Measurements from ENCODE around the gene RPL5. TPM values are rescaled to one million over a fixed set of nuclear protein-coding genes. Genes with fewer than 3 reads are reported as not detected.

RPL5 gene
- total and polyA plus RNA-seq, 2 experiments from 2014 or later: 726 to 1,737 TPM

DNA sequence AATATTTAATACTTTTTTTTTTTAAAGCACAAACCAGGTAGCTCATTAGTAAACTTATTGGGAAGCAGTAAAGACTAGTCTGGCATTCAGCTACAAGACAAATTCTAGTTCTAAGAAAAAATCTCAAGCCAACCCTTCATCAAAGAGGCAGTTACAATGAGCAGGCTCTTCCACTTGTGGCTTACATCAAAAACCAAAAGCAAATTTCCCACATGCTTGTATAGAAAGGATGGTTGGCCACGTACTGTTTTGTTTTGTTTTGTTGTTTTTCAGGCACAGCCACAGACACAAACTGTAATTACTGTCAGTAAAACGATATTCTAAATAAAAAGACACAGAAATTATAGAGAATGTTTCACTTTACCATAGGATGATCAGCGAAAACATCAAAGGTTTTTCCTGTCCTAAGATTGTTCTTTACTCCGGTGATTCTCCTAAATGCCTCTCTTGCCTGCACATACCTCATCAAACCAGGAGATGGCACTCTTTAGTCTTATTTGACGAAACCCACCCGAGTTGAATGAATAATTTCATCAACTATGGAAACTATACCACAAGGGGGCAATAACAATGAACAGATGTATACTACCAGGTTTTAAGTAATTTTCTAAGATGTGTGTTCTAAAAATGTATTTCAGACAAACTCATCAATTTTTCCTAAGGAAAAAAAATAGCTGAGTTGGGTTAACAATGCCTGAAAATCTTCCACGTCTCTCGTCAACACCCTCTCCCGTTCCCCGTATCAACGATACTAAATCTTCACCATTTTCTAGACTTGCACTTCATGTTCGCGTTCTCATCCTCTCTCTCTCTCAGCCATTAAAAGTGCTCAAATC, 26.9 kb downstream of the RPL5 start:
- peak; percentile 89 for DNase-seq (ENCODE audit: low spot score)
- 52% methylated on average over 13 of the region's 13 CpGs for WGBS (ENCODE audit: low lambda C conversion rate, missing lambda C conversion rate)
- no peaks in the 10 kb centered on the region for H3K27me3 ChIP-seq
- H3K9me3 ChIP-seq (ENCODE audit: low read depth): no peaks in the 10 kb centered on the region
- no peak overlapping the region for H3K4me3 ChIP-seq
- no peak overlapping the region for H2AFZ ChIP-seq
- H3K4me1 ChIP-seq (ENCODE audit: insufficient read depth): no peaks in the 10 kb centered on the region
- no peak overlapping the region for H3K27ac ChIP-seq
- H3K9me2 ChIP-seq (replicated peaks; ENCODE audit: insufficient read depth): no peaks in the 10 kb centered on the region
- H3K79me2 ChIP-seq: no peaks in the 10 kb centered on the region
- no peak overlapping the region for H3K4me2 ChIP-seq
- H4K20me1 ChIP-seq (ENCODE audit: insufficient read depth, poor library complexity, severe bottlenecking): no peaks in the 10 kb centered on the region
- TF ChIP-seq EZH2 (IDR thresholded peaks at IDR 0.05; ENCODE audit: borderline replicate concordance) (no peak), EZH2phosphoT487 (IDR thresholded peaks at IDR 0.05; ENCODE audit: low read depth, severe bottlenecking, unreplicated experiment) (no peak)
- TF ChIP-seq, protein P1, sequence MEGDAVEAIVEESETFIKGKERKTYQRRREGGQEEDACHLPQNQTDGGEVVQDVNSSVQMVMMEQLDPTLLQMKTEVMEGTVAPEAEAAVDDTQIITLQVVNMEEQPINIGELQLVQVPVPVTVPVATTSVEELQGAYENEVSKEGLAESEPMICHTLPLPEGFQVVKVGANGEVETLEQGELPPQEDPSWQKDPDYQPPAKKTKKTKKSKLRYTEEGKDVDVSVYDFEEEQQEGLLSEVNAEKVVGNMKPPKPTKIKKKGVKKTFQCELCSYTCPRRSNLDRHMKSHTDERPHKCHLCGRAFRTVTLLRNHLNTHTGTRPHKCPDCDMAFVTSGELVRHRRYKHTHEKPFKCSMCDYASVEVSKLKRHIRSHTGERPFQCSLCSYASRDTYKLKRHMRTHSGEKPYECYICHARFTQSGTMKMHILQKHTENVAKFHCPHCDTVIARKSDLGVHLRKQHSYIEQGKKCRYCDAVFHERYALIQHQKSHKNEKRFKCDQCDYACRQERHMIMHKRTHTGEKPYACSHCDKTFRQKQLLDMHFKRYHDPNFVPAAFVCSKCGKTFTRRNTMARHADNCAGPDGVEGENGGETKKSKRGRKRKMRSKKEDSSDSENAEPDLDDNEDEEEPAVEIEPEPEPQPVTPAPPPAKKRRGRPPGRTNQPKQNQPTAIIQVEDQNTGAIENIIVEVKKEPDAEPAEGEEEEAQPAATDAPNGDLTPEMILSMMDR (IDR thresholded peaks at IDR 0.05; ENCODE audit: poor library complexity): peak; percentile 99
- H3K36me3 ChIP-seq (replicated peaks; ENCODE audit: insufficient read depth, low read depth): no peaks in the 10 kb centered on the region

DNA sequence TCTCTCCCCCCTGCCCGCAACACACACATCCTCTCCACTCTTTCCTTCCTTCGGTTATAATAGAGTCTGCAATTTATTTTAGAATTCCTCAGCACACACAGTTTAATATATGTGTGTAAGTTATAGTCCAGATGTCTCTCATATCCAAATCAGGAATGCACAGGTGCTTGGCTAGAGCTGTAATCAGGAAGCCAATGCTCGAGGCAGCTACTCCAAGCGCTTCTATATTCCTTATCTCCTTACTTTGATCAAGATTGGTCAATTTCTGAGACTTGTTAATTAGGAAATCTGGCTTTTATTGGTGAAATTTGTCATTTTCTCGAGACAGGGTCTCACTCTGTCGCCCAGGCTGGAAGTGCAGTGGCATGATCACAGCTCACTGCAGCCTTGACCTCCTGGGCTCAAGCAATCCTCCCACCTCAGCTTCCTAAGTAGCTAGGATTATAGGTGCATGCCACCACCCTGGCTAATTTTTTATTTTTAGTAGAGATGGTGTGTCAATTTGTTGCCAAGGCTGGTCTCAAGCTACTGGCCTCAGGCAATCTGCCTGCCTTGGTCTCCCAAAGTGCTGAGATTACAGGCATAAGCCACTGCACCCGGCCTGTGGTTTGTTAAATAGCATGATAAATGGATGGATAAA, 27.7 kb downstream of the RPL5 start:
- Histone ChIP-seq H3K9me2 (replicated peaks; ENCODE audit: insufficient read depth) (no peaks in the 10 kb centered on the region), H3K9me3 (ENCODE audit: low read depth) (no peaks in the 10 kb centered on the region), H3K4me1 (ENCODE audit: insufficient read depth) (no peaks in the 10 kb centered on the region), H4K20me1 (ENCODE audit: insufficient read depth, poor library complexity, severe bottlenecking) (no peaks in the 10 kb centered on the region), H3K36me3 (replicated peaks; ENCODE audit: insufficient read depth, low read depth) (no peaks in the 10 kb centered on the region), H3K27ac (no peak overlapping the region), H2AFZ (no peak overlapping the region), H3K79me2 (no peaks in the 10 kb centered on the region), H3K4me2 (no peak overlapping the region), H3K4me3 (no peak overlapping the region), H3K27me3 (no peaks in the 10 kb centered on the region)
- 72% methylated on average over 7 of the region's 7 CpGs for WGBS (ENCODE audit: low lambda C conversion rate, missing lambda C conversion rate)
- no peak for TF ChIP-seq EZH2phosphoT487 (IDR thresholded peaks at IDR 0.05; ENCODE audit: low read depth, severe bottlenecking, unreplicated experiment)
- no peak for TF ChIP-seq EZH2 (IDR thresholded peaks at IDR 0.05; ENCODE audit: borderline replicate concordance)
- TF ChIP-seq, protein P1 (IDR thresholded peaks at IDR 0.05; ENCODE audit: poor library complexity): no peak
- no peak for DNase-seq (ENCODE audit: low spot score)

DNA sequence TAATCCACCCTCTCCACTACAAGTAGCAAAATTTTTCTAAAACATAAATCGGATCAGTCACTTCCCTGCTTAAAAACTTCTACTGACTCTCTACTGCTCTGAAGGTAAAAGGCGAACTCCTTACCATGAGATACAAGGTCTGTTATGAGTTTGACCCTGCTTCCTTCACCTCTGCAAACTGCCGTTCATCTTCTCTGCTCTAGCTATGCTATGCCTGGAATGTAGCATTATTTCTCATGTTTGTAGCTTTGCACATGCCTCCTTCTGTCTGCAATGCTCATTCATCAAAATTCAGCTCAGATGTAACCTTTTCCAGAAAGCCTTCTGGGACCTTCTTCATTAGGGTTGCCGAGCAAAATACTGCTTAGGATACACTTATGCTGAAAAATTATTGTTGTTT, 30.8 kb downstream of the RPL5 start:
- Histone ChIP-seq H3K4me3 (no peak overlapping the region), H3K79me2 (no peaks in the 10 kb centered on the region), H3K36me3 (replicated peaks; ENCODE audit: insufficient read depth, low read depth) (no peaks in the 10 kb centered on the region), H3K27ac (no peak overlapping the region), H2AFZ (no peak overlapping the region), H3K9me3 (ENCODE audit: low read depth) (no peaks in the 10 kb centered on the region), H3K4me2 (no peak overlapping the region), H3K27me3 (no peaks in the 10 kb centered on the region), H3K9me2 (replicated peaks; ENCODE audit: insufficient read depth) (no peaks in the 10 kb centered on the region), H4K20me1 (ENCODE audit: insufficient read depth, poor library complexity, severe bottlenecking) (no peaks in the 10 kb centered on the region), H3K4me1 (ENCODE audit: insufficient read depth) (no peaks in the 10 kb centered on the region)
- TF ChIP-seq, protein P1 (IDR thresholded peaks at IDR 0.05; ENCODE audit: poor library complexity): no peak
- TF ChIP-seq EZH2phosphoT487 (IDR thresholded peaks at IDR 0.05; ENCODE audit: low read depth, severe bottlenecking, unreplicated experiment): no peak
- no peak for TF ChIP-seq EZH2 (IDR thresholded peaks at IDR 0.05; ENCODE audit: borderline replicate concordance)
- 52% methylated on average over 4 of the region's 4 CpGs for whole genome bisulfite sequencing (ENCODE audit: low lambda C conversion rate, missing lambda C conversion rate)
- no peak for DNase-seq (ENCODE audit: low spot score)
